A549 (cell line): ENCODE measurements around the gene FBXW9. TPM values are rescaled to one million over a fixed set of nuclear protein-coding genes. Genes with fewer than 3 reads are reported as not detected.
A peak's percentile ranks its signal among the peaks of the same experiment; 100 is the strongest.

Source experiments
- ATAC-seq, 2 experiments: fragments of 200-7000 bp in 1 of 2; fragments of >200 bp in 1 of 2; cut with Nextera tagmentation in 1 of 2; cut with Tn5 transposase in 1 of 2; 3 replicates each; pipeline versions ENCODE4 v1.8.0 to v1.9.1; 2018 to 2020; ENCODE audit warnings: mild to moderate bottlenecking in 1 of 2, moderate library complexity in 1 of 2
- CTCF ChIA-PET: fragments of 300-600 bp; sonication (Branson Sonifier 250); formaldehyde crosslinking; extraction: SDS; loops from one replicate; lab custom pipeline; 2021; ENCODE audit warnings: antibody characterized with exemption, inconsistent platforms; lab: Yijun Ruan, JAX
- POLR2A ChIA-PET: fragments of 350-600 bp; formaldehyde crosslinking; extraction: SDS; loops from one replicate; lab custom pipeline; 2021; ENCODE audit warnings: antibody characterized with exemption, inconsistent platforms; lab: Yijun Ruan, JAX
- DNase-seq, 2 experiments: peaks; one replicate each; pipeline versions ENCODE4 v3.0.0 to v3.0.0-alpha.2; 2011 to 2016; ENCODE audit warnings: low read depth in 1 of 2, low spot score in 1 of 2
- FAIRE-seq: peaks from 2 replicates; lab custom pipeline; 2011; peaks lifted over from hg19 to GRCh38; lab: Jason Lieb, UNC
- H3K27ac ChIP-seq, 2 experiments: fragments of >200 bp; sonication (Bioruptor Twin); formaldehyde crosslinking; 3 replicates each; pipeline ENCODE4 v1.5.1; 2016 to 2017
- H3K4me1 ChIP-seq: fragments of >200 bp; sonication (Bioruptor Twin); formaldehyde crosslinking; 3 replicates; pipeline ENCODE4 v1.6.1; 2016
- H3K4me2 ChIP-seq: fragments of >200 bp; sonication (Bioruptor Twin); formaldehyde crosslinking; 3 replicates; pipeline ENCODE4 v1.6.1; 2016
- H3K4me3 ChIP-seq: fragments of >200 bp; sonication (Bioruptor Twin); formaldehyde crosslinking; 3 replicates; pipeline ENCODE4 v1.5.1; 2016
- H3K9me3 ChIP-seq: fragments of >200 bp; sonication (Bioruptor Twin); formaldehyde crosslinking; 3 replicates; pipeline ENCODE4 v1.6.1; 2016
- BHLHE40 ChIP-seq: IDR thresholded peaks from 2 replicates; pipeline ENCODE4 v1.6.1; 2012; ENCODE audit warnings: low read depth, low read length, inconsistent platforms
- CBX2 ChIP-seq: fragments of 200-600 bp; sonication (generic); IDR thresholded peaks from 2 replicates; pipeline ENCODE4 v1.6.1; 2016; ENCODE audit warnings: low read depth, mild to moderate bottlenecking, borderline replicate concordance
- CEBPB ChIP-seq, 2 experiments: fragments of >200 bp in 1 of 2; sonication (Bioruptor Twin) in 1 of 2; formaldehyde crosslinking in 1 of 2; IDR thresholded peaks; 2 replicates each; pipeline ENCODE4 v1.6.1; 2012 to 2016
- CHD4 ChIP-seq: fragments of 200-600 bp; sonication (generic); IDR thresholded peaks from 2 replicates; pipeline ENCODE4 v1.6.1; 2016; ENCODE audit warnings: antibody characterized with exemption, mild to moderate bottlenecking, borderline replicate concordance
- ESRRA ChIP-seq: fragments of 150-350 bp; IDR thresholded peaks from 2 replicates; pipeline ENCODE4 v1.6.1; 2014; ENCODE audit warnings: mild to moderate bottlenecking, low read length, borderline replicate concordance
- HOXB5 ChIP-seq: fragments of 250-450 bp; sonication (Bioruptor Pico); IDR thresholded peaks from 2 replicates; pipeline ENCODE4 v1.5.0; 2020; ENCODE audit warnings: mild to moderate bottlenecking, moderate library complexity
- KDM5A ChIP-seq: fragments of 200-600 bp; sonication (generic); IDR thresholded peaks from 2 replicates; pipeline ENCODE4 v1.6.1; 2016; ENCODE audit warnings: antibody characterized with exemption, mild to moderate bottlenecking
- NFE2L2 ChIP-seq: fragments of 150-350 bp; conservative IDR thresholded peaks from 2 replicates; pipeline ENCODE4 v1.6.1; 2014; ENCODE audit warnings: low read length
- NPAS2 ChIP-seq: fragments of 250-450 bp; sonication (Bioruptor Pico); IDR thresholded peaks from 2 replicates; pipeline ENCODE4 v1.8.0; 2022; ENCODE audit warnings: mild to moderate bottlenecking, moderate library complexity, borderline replicate concordance
- PHF8 ChIP-seq: fragments of 200-600 bp; sonication (generic); IDR thresholded peaks from 2 replicates; pipeline ENCODE4 v1.6.1; 2016; ENCODE audit warnings: low read depth, mild to moderate bottlenecking, antibody characterized with exemption, moderate library complexity, borderline replicate concordance
- POLR2A ChIP-seq: IDR thresholded peaks from 2 replicates; pipeline ENCODE4 v1.6.1; 2012; ENCODE audit warnings: mild to moderate bottlenecking, low read length
- RAD21 ChIP-seq, 2 experiments: fragments of >200 bp in 1 of 2; sonication (Bioruptor Twin) in 1 of 2; formaldehyde crosslinking in 1 of 2; IDR thresholded peaks in 1 of 2; conservative IDR thresholded peaks in 1 of 2; 2 replicates in 1 of 2; 3 replicates in 1 of 2; pipeline ENCODE4 v1.6.1; 2012 to 2018; ENCODE audit warnings: inconsistent platforms in 1 of 2
- RARB ChIP-seq: fragments of 250-450 bp; sonication (Bioruptor Pico); IDR thresholded peaks from 2 replicates; pipeline ENCODE4 v1.8.0; 2021; ENCODE audit warnings: mild to moderate bottlenecking, moderate library complexity
- RFX5 ChIP-seq: fragments of 450-650 bp; IDR thresholded peaks from 2 replicates; pipeline ENCODE4 v1.7.1; 2014; ENCODE audit warnings: antibody characterized with exemption, mild to moderate bottlenecking, moderate library complexity
- ZFP36 ChIP-seq: fragments of 450-650 bp; IDR thresholded peaks from 2 replicates; pipeline ENCODE4 v1.6.1; 2014; ENCODE audit warnings: borderline replicate concordance; ENCODE audit not compliant: partially characterized antibody
- WGBS: methylation state at CpG from one replicate; pipeline ENCODE4 v1.1.6; 2017; ENCODE audit errors: missing lambda C conversion rate; 5-methylcytosine and 5-hydroxymethylcytosine counted together
- polyA plus RNA-seq, 4 experiments: library from polyadenylated mRNA; depleted of rRNA in 3 of 4; stranded (reverse); fragments of >200 nt; fragmentation: RNase III in 1 of 4; extraction: RNeasy Plus Mini Kit Qiagen cat#74134 plus additional on column Dnase treatment in 1 of 4; gene quantifications; 2 replicates in 3 of 4; 3 replicates in 1 of 4; pipeline ENCODE4 v1.2.3, GENCODE V29; 2011 to 2017
- TF ChIP-seq, protein P1 (sequence below): IDR thresholded peaks from 2 replicates; pipeline ENCODE4 v1.6.1; 2012
- TF ChIP-seq, protein P2 (sequence below): fragments of 450-650 bp; IDR thresholded peaks from 2 replicates; pipeline ENCODE4 v1.6.1; 2014; ENCODE audit warnings: antibody characterized with exemption
- TF ChIP-seq, protein P3 (sequence below): fragments of 250-450 bp; sonication (Bioruptor Pico); IDR thresholded peaks from 2 replicates; pipeline ENCODE4 v1.5.0; 2020; ENCODE audit warnings: low read depth, mild to moderate bottlenecking, moderate library complexity
- TF ChIP-seq, protein P4 (sequence below): fragments of >200 bp; sonication (Bioruptor Twin); formaldehyde crosslinking; IDR thresholded peaks from 2 replicates; pipeline ENCODE4 v1.6.1; 2016
- TF ChIP-seq, protein P5 (sequence below): IDR thresholded peaks from 2 replicates; pipeline ENCODE4 v1.6.1; 2012; ENCODE audit warnings: low read depth, borderline replicate concordance
- TF ChIP-seq, protein P6 (sequence below): IDR thresholded peaks from 2 replicates; pipeline ENCODE4 v1.6.1; 2012

FBXW9 gene
- polyA plus RNA-seq, 2 of the 4 experiments (the other 2 are of a cell fraction) = 5.7 to 8.0 TPM

DNA sequence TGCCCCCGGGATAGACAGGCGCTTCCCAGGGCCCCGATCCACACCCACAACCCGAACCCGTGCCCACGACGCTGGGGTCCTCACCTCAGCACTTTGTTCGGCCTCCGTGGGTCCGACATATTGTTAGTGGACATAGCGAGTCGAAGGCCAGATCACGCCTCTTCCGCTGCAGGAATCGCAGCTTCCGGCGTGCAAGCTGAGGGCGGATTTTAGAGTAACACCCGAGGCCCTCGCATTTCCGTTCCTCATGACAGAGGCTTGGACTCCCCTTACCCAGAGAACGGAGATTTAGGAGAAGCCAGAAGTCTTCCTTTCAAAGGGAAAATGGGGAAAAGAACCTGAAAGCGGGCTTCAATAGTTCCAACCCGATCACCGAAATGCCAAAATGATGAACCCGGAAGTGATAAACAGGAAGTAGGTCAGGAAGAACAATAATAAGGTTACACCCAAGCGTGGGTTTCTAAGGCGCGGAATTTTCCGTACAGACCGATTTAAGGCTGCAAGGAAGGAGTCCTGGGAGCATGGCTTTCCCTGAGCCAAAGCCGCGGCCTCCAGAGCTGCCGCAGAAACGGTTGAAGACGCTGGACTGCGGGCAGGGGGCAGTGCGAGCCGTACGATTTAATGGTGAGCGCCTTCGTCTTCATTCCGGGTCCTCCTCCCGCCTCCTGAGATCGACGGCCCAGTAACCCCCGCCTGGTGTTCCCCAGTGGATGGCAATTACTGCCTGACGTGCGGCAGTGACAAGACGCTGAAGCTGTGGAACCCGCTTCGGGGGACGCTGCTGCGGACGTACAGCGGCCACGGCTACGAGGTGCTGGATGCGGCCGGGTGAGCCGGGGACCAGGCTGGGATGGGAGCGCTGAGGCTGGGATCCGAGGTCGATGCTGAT is 26.9 kb downstream of the FBXW9 start (continued):
- TF ChIP-seq RFX5 (peak; percentile 49; the same call in 1 of the 2 replicates), CHD4 (no peak), PHF8 (peak; percentile 13; the same call in 1 of the 2 replicates), KDM5A (peak; percentile 75; the same call in 1 of the 2 replicates)
- TF ChIP-seq, protein P1, sequence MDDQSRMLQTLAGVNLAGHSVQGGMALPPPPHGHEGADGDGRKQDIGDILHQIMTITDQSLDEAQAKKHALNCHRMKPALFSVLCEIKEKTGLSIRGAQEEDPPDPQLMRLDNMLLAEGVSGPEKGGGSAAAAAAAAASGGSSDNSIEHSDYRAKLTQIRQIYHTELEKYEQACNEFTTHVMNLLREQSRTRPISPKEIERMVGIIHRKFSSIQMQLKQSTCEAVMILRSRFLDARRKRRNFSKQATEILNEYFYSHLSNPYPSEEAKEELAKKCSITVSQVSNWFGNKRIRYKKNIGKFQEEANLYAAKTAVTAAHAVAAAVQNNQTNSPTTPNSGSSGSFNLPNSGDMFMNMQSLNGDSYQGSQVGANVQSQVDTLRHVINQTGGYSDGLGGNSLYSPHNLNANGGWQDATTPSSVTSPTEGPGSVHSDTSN = no peak

DNA sequence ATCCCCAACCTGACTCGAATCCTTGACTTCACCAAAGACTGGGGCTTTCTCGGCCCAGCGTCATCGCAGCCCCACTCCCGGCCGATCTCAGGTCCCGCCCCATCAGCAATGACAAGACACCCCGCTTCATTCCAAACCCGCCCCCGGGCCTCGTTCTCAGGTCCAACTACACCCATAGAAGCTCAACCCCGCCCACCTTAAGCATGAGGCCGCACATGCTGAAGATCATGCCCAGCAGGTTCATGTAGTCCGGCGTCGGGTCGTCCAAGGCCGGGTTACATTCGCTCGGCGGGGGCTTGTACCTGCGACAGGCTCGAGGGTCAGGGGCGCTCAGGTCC is 27.5 kb downstream of the FBXW9 start:
- no peak for FAIRE-seq
- DNase-seq = peak in 1 of 2 experiments; percentile 50
- CTCF ChIA-PET = interaction anchor here (1.3 to 2.6 kb wide), 4 partner anchors 8 to 178 kb away, joined by 3 to 5 read pairs (median 4); no protein-coding TSS in a partner anchor
- Histone ChIP-seq H3K27ac (peak overlapping the region; percentile 95 to 99), H3K4me3 (peak overlapping the region; percentile 97), H3K9me3 (no peaks in the 10 kb centered on the region), H3K4me1 (peaks cover 11% of the 10 kb centered on the region), H3K4me2 (peak overlapping the region; percentile 93)
- peak in 1 of 2 experiments; percentile 22; a peak in 3 of 6 replicates for ATAC-seq
- WGBS = 2% methylated on average over 8 of the region's 24 CpGs
- POLR2A ChIA-PET = interaction anchor here (0.9 kb wide), 1 partner anchor 58 kb away, joined by 3 read pairs; the partner anchor contains the start of genes ZNF490 and ZNF791
- TF ChIP-seq, protein P2, sequence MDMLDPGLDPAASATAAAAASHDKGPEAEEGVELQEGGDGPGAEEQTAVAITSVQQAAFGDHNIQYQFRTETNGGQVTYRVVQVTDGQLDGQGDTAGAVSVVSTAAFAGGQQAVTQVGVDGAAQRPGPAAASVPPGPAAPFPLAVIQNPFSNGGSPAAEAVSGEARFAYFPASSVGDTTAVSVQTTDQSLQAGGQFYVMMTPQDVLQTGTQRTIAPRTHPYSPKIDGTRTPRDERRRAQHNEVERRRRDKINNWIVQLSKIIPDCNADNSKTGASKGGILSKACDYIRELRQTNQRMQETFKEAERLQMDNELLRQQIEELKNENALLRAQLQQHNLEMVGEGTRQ = no peak
- no peak for TF ChIP-seq CBX2
- TF ChIP-seq, protein P3, sequence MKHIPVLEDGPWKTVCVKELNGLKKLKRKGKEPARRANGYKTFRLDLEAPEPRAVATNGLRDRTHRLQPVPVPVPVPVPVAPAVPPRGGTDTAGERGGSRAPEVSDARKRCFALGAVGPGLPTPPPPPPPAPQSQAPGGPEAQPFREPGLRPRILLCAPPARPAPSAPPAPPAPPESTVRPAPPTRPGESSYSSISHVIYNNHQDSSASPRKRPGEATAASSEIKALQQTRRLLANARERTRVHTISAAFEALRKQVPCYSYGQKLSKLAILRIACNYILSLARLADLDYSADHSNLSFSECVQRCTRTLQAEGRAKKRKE (CRISPR knock-in tag) = no peak
- TF ChIP-seq, protein P4, sequence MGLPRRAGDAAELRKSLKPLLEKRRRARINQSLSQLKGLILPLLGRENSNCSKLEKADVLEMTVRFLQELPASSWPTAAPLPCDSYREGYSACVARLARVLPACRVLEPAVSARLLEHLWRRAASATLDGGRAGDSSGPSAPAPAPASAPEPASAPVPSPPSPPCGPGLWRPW = no peak
- no peak for TF ChIP-seq HOXB5 (CRISPR knock-in tag)
- TF ChIP-seq, protein P5, sequence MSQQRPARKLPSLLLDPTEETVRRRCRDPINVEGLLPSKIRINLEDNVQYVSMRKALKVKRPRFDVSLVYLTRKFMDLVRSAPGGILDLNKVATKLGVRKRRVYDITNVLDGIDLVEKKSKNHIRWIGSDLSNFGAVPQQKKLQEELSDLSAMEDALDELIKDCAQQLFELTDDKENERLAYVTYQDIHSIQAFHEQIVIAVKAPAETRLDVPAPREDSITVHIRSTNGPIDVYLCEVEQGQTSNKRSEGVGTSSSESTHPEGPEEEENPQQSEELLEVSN = no peak
- TF ChIP-seq RAD21 (conservative IDR thresholded peaks at IDR 0.05 in 1 of 2, IDR thresholded peaks at IDR 0.05 in 1 of 2) = no peak
- TF ChIP-seq BHLHE40 = no peak
- no peak for TF ChIP-seq ZFP36
- TF ChIP-seq ESRRA = no peak
- TF ChIP-seq RARB (CRISPR knock-in tag) = no peak
- no peak for TF ChIP-seq NFE2L2
- TF ChIP-seq NPAS2 (CRISPR knock-in tag) = no peak
- no peak for TF ChIP-seq KDM5A
- TF ChIP-seq, protein P6, sequence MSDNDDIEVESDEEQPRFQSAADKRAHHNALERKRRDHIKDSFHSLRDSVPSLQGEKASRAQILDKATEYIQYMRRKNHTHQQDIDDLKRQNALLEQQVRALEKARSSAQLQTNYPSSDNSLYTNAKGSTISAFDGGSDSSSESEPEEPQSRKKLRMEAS = no peak
- no peak for TF ChIP-seq POLR2A
- no peak for TF ChIP-seq CEBPB (IDR thresholded peaks at IDR 0.05)
